Neural progenitor cell (in vitro differentiated cells): ENCODE data around the gene MAP3K19. TPM values are rescaled to one million over a fixed set of nuclear protein-coding genes. Genes with fewer than 3 reads are reported as not detected.
A peak's percentile ranks its signal among the peaks of the same experiment; 100 is the strongest.

ENCODE experiments used
- DNase-seq: peaks from one replicate; pipeline ENCODE4 v3.0.0-alpha.2; 2016; ENCODE audit warnings: low spot score
- H2AFZ ChIP-seq: fragments of 200-600 bp; sonication (generic); replicated peaks from 2 replicates; pipeline ENCODE4 v1.6.1; 2016; ENCODE audit warnings: antibody characterized with exemption
- H3F3A ChIP-seq: fragments of 200-600 bp; sonication (generic); 2 replicates; pipeline ENCODE4 v1.6.1; 2016; ENCODE audit warnings: antibody characterized with exemption, low read depth
- H3K27ac ChIP-seq: fragments of 200-600 bp; sonication (generic); 2 replicates; pipeline ENCODE4 v1.5.1; 2016; ENCODE audit warnings: mild to moderate bottlenecking
- H3K27me3 ChIP-seq: fragments of 200-600 bp; sonication (generic); 2 replicates; pipeline ENCODE4 v1.6.1; 2016; ENCODE audit warnings: mild to moderate bottlenecking, moderate library complexity
- H3K36me3 ChIP-seq: fragments of 200-600 bp; sonication (generic); 2 replicates; pipeline ENCODE4 v1.5.1; 2016
- H3K4me1 ChIP-seq: fragments of 200-600 bp; sonication (generic); 2 replicates; pipeline ENCODE4 v1.6.1; 2016; ENCODE audit warnings: mixed run types
- H3K4me2 ChIP-seq: fragments of 200-600 bp; sonication (generic); 2 replicates; pipeline ENCODE4 v1.6.1; 2016
- H3K4me3 ChIP-seq: fragments of 200-600 bp; sonication (generic); 2 replicates; pipeline ENCODE4 v1.5.1; 2016
- H3K79me2 ChIP-seq: fragments of 200-600 bp; sonication (generic); 2 replicates; pipeline ENCODE4 v1.6.1; 2016; ENCODE audit warnings: low read depth
- H3K9ac ChIP-seq: fragments of 200-600 bp; sonication (generic); 2 replicates; pipeline ENCODE4 v1.6.1; 2016
- H3K9me3 ChIP-seq: fragments of 200-600 bp; sonication (generic); 2 replicates; pipeline ENCODE4 v1.5.1; 2016; ENCODE audit warnings: low read depth
- H4K20me1 ChIP-seq: fragments of 200-600 bp; sonication (generic); 2 replicates; pipeline ENCODE4 v1.6.1; 2016; ENCODE audit warnings: low read depth
- H3K27ac Mint-ChIP-seq: 3 replicates; pipeline ENCODE4 v1.8.0; 2021; ENCODE audit warnings: mixed read lengths
- H3K27me3 Mint-ChIP-seq: 2 replicates; pipeline ENCODE4 v1.8.0; 2022; ENCODE audit warnings: low read depth, mild to moderate bottlenecking, inconsistent platforms, moderate library complexity, mixed read lengths; ENCODE audit not compliant: insufficient read depth
- H3K36me3 Mint-ChIP-seq: 3 replicates; pipeline ENCODE4 v1.8.0; 2021; ENCODE audit warnings: mixed read lengths
- H3K4me1 Mint-ChIP-seq: 3 replicates; pipeline ENCODE4 v1.8.0; 2021; ENCODE audit warnings: mixed read lengths
- H3K4me3 Mint-ChIP-seq: 3 replicates; pipeline ENCODE4 v1.8.0; 2021; ENCODE audit warnings: mild to moderate bottlenecking, moderate library complexity, mixed read lengths
- H3K9me3 Mint-ChIP-seq: 3 replicates; pipeline ENCODE4 v1.8.0; 2020; ENCODE audit warnings: mixed read lengths
- EZH2 ChIP-seq: fragments of 200-600 bp; sonication (generic); IDR thresholded peaks from 2 replicates; pipeline ENCODE4 v1.6.1; 2017; ENCODE audit warnings: antibody characterized with exemption, mild to moderate bottlenecking, moderate library complexity
- EZH2phosphoT487 ChIP-seq: fragments of 200-600 bp; sonication (generic); IDR thresholded peaks from 2 replicates; pipeline ENCODE4 v1.6.1; 2017; ENCODE audit warnings: antibody characterized with exemption
- total RNA-seq: library from RNA; depleted of rRNA; stranded (reverse); fragments of >200 nt; gene quantifications from 2 replicates; pipeline ENCODE4 v1.2.3, GENCODE V29; 2015; ENCODE audit warnings: low replicate concordance
- TF ChIP-seq, protein P1 (sequence below): fragments of 200-600 bp; sonication (generic); IDR thresholded peaks from 2 replicates; pipeline ENCODE4 v1.5.1; 2017; ENCODE audit warnings: antibody characterized with exemption, mild to moderate bottlenecking

The MAP3K19 gene
- total RNA-seq, 1 donor from 2014 or later, result not detected

DNA sequence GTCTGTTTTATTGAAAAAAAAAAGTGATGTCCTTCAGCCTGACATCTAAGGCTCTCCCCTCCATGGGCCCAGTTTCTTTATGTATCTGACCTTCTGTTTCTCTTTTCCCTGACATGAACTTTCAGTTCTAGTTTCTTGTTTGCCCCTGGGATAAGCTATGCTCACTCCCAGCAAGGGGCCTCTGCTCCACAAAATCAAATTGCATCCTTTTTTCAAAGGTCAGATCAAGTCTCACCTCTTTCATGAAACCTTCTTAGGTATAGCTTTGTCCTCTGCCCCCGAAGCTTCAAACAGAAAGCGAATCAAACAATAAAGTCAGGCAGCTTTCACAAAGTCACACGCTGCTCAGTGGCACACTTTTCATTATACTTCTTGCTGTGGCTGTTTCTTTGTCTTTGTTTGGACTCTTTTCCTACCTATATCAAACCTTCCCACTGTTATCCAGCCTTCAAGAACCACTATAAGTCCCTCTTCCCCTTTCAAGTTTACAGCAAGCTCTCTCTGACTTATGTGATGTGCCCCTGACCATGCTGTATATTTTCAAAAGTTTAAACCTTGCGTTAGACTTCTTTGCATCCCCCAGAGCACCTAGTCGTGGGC lies 23.3 kb downstream of the MAP3K19 start:
- Histone ChIP-seq H3K27me3 (no peaks in the 10 kb centered on the region), H3K36me3 (no peaks in the 10 kb centered on the region), H3K4me1 (no peaks in the 10 kb centered on the region), H3K9ac (no peak overlapping the region), H3K27ac (no peak overlapping the region), H3K4me3 (no peak overlapping the region), H2AFZ (no peak overlapping the region), H3K9me3 (no peaks in the 10 kb centered on the region), H3K4me2 (no peak overlapping the region), H3F3A (no peaks in the 10 kb centered on the region), H3K79me2 (no peaks in the 10 kb centered on the region), H4K20me1 (no peaks in the 10 kb centered on the region)
- no peaks in the 10 kb centered on the region for H3K9me3 Mint-ChIP-seq
- no peak for DNase-seq
- H3K27ac Mint-ChIP-seq, result peak overlapping the region; percentile 61
- H3K27me3 Mint-ChIP-seq, result no peaks in the 10 kb centered on the region
- no peaks in the 10 kb centered on the region for H3K36me3 Mint-ChIP-seq
- H3K4me1 Mint-ChIP-seq, result peaks cover 12% of the 10 kb centered on the region
- no peak for TF ChIP-seq EZH2phosphoT487
- TF ChIP-seq EZH2, result no peak
- TF ChIP-seq, protein P1, sequence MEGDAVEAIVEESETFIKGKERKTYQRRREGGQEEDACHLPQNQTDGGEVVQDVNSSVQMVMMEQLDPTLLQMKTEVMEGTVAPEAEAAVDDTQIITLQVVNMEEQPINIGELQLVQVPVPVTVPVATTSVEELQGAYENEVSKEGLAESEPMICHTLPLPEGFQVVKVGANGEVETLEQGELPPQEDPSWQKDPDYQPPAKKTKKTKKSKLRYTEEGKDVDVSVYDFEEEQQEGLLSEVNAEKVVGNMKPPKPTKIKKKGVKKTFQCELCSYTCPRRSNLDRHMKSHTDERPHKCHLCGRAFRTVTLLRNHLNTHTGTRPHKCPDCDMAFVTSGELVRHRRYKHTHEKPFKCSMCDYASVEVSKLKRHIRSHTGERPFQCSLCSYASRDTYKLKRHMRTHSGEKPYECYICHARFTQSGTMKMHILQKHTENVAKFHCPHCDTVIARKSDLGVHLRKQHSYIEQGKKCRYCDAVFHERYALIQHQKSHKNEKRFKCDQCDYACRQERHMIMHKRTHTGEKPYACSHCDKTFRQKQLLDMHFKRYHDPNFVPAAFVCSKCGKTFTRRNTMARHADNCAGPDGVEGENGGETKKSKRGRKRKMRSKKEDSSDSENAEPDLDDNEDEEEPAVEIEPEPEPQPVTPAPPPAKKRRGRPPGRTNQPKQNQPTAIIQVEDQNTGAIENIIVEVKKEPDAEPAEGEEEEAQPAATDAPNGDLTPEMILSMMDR, result no peak
- H3K4me3 Mint-ChIP-seq, result no peak overlapping the region

DNA sequence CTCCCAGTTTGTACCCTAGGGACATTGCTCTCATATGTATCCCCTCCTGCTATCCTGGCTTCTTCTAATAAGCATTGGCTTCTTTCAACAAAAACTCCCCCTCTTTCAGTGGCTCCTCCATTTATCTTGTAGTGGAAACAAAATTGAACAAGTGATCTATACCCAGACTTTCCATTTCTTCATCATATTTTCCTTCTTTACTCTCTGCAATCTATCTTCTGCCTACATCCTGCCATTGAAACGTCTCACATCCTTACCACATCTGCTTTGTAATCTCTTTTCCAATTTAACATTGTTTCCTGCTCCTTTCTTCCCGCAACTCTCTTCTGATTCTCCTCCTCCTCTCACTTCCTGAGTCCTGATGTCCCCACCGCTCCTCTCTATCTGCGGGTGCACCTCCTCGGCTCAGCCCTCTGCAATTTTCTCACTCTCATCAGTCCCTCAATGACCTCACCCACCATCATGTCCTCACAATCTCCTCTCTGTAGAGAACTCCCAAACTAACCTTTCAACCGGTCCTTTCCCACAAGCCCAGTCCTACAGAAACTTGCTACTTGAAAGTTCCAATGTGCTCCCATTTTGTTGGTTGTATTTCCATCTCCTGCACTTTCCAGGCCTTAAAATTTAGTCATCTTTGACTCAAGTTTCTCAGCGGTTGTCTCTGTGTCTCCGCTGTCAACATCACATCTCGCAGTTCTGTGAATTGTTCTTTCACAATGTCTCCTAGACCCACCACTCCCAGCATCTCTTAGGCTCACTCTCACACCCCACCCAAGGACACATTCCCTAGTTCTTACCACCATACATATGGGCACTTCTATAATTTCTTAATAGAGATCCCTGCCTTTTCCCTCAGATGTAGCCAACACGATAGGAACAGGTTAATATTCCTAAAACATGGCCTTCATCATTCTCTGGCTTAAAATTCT lies 24.0 kb downstream of the MAP3K19 start:
- Histone ChIP-seq H3K9me3 (no peaks in the 10 kb centered on the region), H3K4me2 (no peak overlapping the region), H2AFZ (no peak overlapping the region), H3K79me2 (no peaks in the 10 kb centered on the region), H3K27ac (no peak overlapping the region), H3K27me3 (no peaks in the 10 kb centered on the region), H3K36me3 (no peaks in the 10 kb centered on the region), H3K4me3 (no peak overlapping the region), H3K4me1 (no peaks in the 10 kb centered on the region), H3F3A (no peaks in the 10 kb centered on the region), H3K9ac (no peak overlapping the region), H4K20me1 (no peaks in the 10 kb centered on the region)
- no peak overlapping the region for H3K27ac Mint-ChIP-seq
- peaks cover 12% of the 10 kb centered on the region for H3K4me1 Mint-ChIP-seq
- no peak overlapping the region for H3K4me3 Mint-ChIP-seq
- H3K36me3 Mint-ChIP-seq, result no peaks in the 10 kb centered on the region
- no peak for DNase-seq
- no peaks in the 10 kb centered on the region for H3K9me3 Mint-ChIP-seq
- no peak for TF ChIP-seq EZH2
- TF ChIP-seq, protein P1, result no peak
- no peak for TF ChIP-seq EZH2phosphoT487
- H3K27me3 Mint-ChIP-seq, result peaks cover 4% of the 10 kb centered on the region

DNA sequence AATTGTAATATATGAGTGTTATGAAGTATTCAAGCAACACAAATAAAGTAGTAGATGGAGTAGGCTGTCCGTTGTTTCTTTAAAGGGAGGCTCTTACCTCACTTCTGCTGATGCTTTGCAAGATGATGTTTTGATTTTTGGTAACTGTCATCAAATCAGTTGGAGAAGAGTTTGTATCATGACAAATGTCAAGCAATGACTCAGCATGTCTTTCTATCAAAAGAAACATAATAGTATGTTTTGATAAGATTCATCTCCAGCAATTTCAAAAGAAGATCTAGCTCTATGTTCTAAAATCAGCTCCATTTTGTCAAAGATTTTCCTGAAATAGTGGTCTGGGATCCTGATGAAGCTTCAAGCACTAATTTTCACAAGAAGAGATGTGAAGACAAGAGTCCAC lies 25.6 kb downstream of the MAP3K19 start:
- no peaks in the 10 kb centered on the region for H3K4me1 ChIP-seq
- Mint-ChIP-seq H3K36me3 (no peaks in the 10 kb centered on the region), H3K4me1 (peaks cover 12% of the 10 kb centered on the region), H3K27ac (no peak overlapping the region), H3K4me3 (no peak overlapping the region), H3K9me3 (no peaks in the 10 kb centered on the region), H3K27me3 (peaks cover 4% of the 10 kb centered on the region)
- no peaks in the 10 kb centered on the region for H3F3A ChIP-seq
- no peak for DNase-seq
- H2AFZ ChIP-seq, result no peak overlapping the region
- no peak overlapping the region for H3K4me3 ChIP-seq
- H4K20me1 ChIP-seq, result no peaks in the 10 kb centered on the region
- no peak overlapping the region for H3K9ac ChIP-seq
- H3K27me3 ChIP-seq, result no peaks in the 10 kb centered on the region
- H3K9me3 ChIP-seq, result no peaks in the 10 kb centered on the region
- no peak overlapping the region for H3K4me2 ChIP-seq
- H3K27ac ChIP-seq, result no peak overlapping the region
- H3K79me2 ChIP-seq, result no peaks in the 10 kb centered on the region
- H3K36me3 ChIP-seq, result no peaks in the 10 kb centered on the region
- TF ChIP-seq EZH2phosphoT487 (no peak), EZH2 (no peak)
- TF ChIP-seq, protein P1, result no peak
